Erythroblast (primary cell): ENCODE measurements around the gene GLB1L.

Experiments
- GATA1 ChIP-seq: IDR thresholded peaks from 2 replicates; pipeline ENCODE4 v1.6.1; 2011; ENCODE audit warnings: low read depth, mild to moderate bottlenecking, control low read depth, low read length, moderate library complexity
- POLR2A ChIP-seq: IDR thresholded peaks from 2 replicates; pipeline ENCODE4 v1.6.1; 2011; ENCODE audit warnings: mild to moderate bottlenecking, low read length

GRCh38 chr2:219287580-219288265 is 42.5 kb upstream of the GLB1L start:
- TF ChIP-seq POLR2A: no peak
- TF ChIP-seq GATA1: no peak
